Immature natural killer cell (primary cell): Measurements from ENCODE around the gene PTPMT1. TPM values are rescaled to one million over a fixed set of nuclear protein-coding genes. Genes with fewer than 3 reads are reported as not detected.

ENCODE experiments used
- DNase-seq, 3 donors: peaks; one replicate each; pipeline ENCODE4 v3.0.0; 2022; ENCODE audit warnings: mixed read lengths in 1 of 3
- H3K27ac Mint-ChIP-seq, 6 donors: one replicate each; pipeline ENCODE4 v1.8.0; 2020; ENCODE audit warnings: mixed read lengths in 6 of 6, mild to moderate bottlenecking in 5 of 6, inconsistent platforms in 4 of 6, moderate library complexity in 3 of 6
- H3K27me3 Mint-ChIP-seq, 3 donors: one replicate each; pipeline ENCODE4 v1.8.0; 2020 to 2021; ENCODE audit warnings: low read depth in 3 of 3, mild to moderate bottlenecking in 3 of 3, mixed read lengths in 3 of 3, moderate library complexity in 3 of 3, inconsistent platforms in 1 of 3
- H3K36me3 Mint-ChIP-seq, 3 donors: one replicate each; pipeline ENCODE4 v1.8.0; 2020; ENCODE audit warnings: mixed read lengths in 3 of 3, inconsistent platforms in 2 of 3, mild to moderate bottlenecking in 2 of 3
- H3K4me1 Mint-ChIP-seq, 2 donors: one replicate each; pipeline ENCODE4 v1.8.0; 2020; ENCODE audit warnings: inconsistent platforms in 2 of 2, mild to moderate bottlenecking in 2 of 2, mixed read lengths in 2 of 2, moderate library complexity in 1 of 2
- H3K4me3 Mint-ChIP-seq, 5 donors: one replicate each; pipeline ENCODE4 v1.8.0; 2020; ENCODE audit warnings: mild to moderate bottlenecking in 5 of 5, mixed read lengths in 5 of 5, inconsistent platforms in 3 of 5, moderate library complexity in 3 of 5
- H3K9me3 Mint-ChIP-seq, 6 donors: one replicate each; pipeline ENCODE4 v1.8.0; 2020; ENCODE audit warnings: mild to moderate bottlenecking in 6 of 6, mixed read lengths in 6 of 6, inconsistent platforms in 4 of 6, moderate library complexity in 3 of 6
- polyA plus RNA-seq, 3 donors: library from polyadenylated mRNA; unstranded; fragments of 300-500 nt; fragmentation: Illumina TruSeq; gene quantifications; one replicate each; pipeline ENCODE4 v1.2.3, GENCODE V29; 2021

PTPMT1 gene
- polyA plus RNA-seq, 3 donors from 2014 or later, result 62.2 to 117 (median 80.2) TPM

DNA sequence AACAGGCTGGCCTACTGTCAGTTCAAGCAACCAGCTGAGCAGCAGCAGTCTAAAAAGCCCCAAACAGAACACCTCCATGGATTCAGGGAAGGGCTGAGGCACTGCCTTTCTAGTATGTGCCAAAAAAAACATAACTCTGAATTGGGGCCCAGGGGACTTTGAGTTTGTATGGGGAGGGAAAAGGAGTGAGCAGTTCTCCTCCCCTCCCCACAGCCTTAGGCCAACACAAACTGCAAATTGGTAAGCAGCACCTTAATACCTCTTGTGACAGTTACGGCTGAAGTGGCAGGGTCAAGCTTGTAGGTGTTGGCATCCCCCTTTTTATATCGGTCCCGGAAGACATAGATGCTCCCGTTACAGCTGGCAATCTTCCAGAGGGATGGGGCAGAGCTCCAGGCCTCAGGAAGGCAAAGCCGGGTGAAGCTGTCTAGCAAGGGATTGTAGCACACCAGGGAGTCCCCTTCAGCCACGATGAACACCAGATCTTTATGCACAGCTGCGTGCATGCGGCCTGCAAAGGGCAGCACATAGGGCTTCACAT, 7.4 kb downstream of the PTPMT1 start:
- peaks cover 10 to 18% of the 10 kb centered on the region in 2 donors for H3K4me1 Mint-ChIP-seq
- H3K36me3 Mint-ChIP-seq, result peaks cover 4 to 17% (median 9%) of the 10 kb centered on the region in 3 donors
- H3K4me3 Mint-ChIP-seq, result no peak overlapping the region
- no peak for DNase-seq
- no peak overlapping the region for H3K27ac Mint-ChIP-seq
- no peaks in the 10 kb centered on the region for H3K9me3 Mint-ChIP-seq
- no peaks in the 10 kb centered on the region for H3K27me3 Mint-ChIP-seq

DNA sequence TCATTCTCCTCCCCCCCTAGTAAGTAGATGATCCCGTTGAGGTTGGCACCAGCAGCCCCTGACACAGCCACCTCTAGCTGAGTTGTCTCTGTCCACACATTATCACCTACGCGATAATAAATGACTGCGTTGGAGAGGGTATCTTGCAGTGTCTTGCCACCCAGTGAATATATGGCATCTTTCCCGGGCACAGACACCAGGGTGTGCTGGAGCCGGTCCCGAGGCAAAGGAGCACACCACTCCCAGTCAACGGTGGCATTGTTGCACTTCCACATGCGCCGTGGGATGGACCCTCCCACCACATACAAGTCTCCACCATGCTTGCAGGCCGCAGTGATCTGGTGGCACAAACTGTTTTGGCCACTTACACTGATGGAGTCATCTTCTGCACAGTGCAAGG, 7.9 kb downstream of the PTPMT1 start:
- H3K9me3 Mint-ChIP-seq, result no peaks in the 10 kb centered on the region
- peaks cover 4 to 17% (median 9%) of the 10 kb centered on the region in 3 donors for H3K36me3 Mint-ChIP-seq
- no peaks in the 10 kb centered on the region for H3K27me3 Mint-ChIP-seq
- H3K27ac Mint-ChIP-seq, result no peak overlapping the region
- DNase-seq, result no peak
- peaks cover 15 to 23% of the 10 kb centered on the region in 2 donors for H3K4me1 Mint-ChIP-seq
- H3K4me3 Mint-ChIP-seq, result no peak overlapping the region

DNA sequence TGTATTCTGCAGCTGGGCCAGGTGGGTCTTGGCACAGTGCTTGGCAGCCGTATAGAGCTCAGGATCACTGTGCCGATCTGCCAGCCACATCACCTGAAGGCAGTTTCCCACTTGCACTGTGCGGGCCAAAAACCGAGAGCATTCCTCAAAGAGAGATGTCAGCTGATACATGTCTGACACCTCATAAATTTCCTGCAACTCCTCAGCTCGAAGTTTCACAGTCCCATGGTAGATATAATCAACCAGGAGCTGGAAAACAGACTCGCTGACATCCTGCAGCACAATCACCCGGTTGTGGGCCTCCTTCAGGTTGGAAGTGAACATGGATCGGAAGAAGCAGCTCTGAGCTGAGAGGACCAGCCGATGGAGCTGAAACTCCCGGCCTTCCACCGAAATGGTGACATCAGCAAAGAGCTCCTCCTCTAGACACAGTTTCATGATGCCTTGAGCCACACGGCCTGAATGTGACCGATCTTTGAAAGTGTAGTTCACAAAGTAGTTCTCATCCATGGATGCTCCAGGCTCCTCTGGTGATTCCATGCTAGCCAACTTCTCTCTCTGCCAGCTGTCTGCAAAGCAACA, 12.2 kb downstream of the PTPMT1 start:
- Mint-ChIP-seq H3K4me3 (peak overlapping the region; percentile 98 to 100 (median 100)), H3K9me3 (no peaks in the 10 kb centered on the region), H3K27me3 (peaks cover 6 to 10% (median 7%) of the 10 kb centered on the region in 3 donors), H3K27ac (peak overlapping the region in 5 of 6 donors; percentile 53 to 100 (median 94)), H3K36me3 (peaks cover 10 to 22% (median 12%) of the 10 kb centered on the region in 3 donors), H3K4me1 (peaks cover 38 to 54% of the 10 kb centered on the region in 2 donors)
- no peak for DNase-seq

DNA sequence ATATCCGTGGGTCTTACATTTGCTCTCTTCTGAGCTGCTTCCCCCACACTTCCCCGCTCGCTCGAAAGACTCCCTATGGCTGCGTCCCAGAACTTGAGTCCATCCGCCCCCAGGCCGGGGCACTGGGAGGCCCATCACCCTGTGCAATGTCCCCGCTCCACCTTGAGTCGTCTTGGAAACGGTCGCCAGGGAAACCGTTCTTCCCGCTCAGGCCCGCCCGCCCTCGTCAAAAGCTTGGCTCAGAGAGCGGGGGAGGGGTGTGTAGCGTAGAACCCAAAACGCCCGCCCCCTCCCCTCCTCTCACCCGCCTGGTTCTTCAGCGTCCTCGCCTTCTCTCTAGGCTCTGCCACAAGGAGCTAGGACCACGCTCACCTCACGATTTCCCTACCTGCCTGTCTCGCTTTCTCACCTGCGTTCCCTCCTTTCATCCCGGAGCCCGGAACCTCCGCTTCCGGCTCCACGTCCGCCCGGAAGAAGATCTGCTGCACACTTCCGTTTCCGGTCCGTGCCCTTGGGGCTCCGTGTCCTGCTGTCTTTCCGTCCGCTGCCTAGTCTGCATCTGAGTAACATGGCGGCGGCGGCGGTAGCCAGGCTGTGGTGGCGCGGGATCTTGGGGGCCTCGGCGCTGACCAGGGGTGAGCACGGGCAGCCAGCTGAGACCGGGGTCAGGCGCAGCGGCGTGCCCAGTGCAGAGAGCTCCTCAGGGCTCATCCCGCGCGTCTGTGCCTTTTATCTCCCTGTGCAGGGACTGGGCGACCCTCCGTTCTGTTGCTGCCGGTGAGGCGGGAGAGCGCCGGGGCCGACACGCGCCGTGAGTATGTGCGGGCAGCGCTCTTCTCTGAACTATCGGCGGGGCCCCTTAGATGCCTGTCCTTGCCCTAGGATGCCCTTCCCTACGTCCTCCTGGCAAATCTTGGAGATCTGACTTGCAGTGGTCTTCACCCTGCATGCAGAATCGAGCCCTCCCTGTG, 13.4 kb downstream of the PTPMT1 start, which contains the start of the genes KBTBD4 and NDUFS3:
TSS of gene KBTBD4 (minus strand) at position 447 of the 971 bp plus-strand sequence. CDS start at position 428, 19 bp downstream.
TSS of gene NDUFS3 (plus strand) at position 551 of the 971 bp plus-strand sequence. CDS start at position 569, 18 bp downstream.
- Mint-ChIP-seq H3K36me3 (peaks cover 13 to 28% (median 14%) of the 10 kb centered on the region in 3 donors), H3K4me3 (peak within 1 kb of the TSS; percentile 98 to 100 (median 100)), H3K9me3 (no peaks in the 10 kb centered on the region), H3K4me1 (peaks cover 38 to 54% of the 10 kb centered on the region in 2 donors), H3K27me3 (peaks cover 6 to 10% (median 7%) of the 10 kb centered on the region in 3 donors), H3K27ac (peak within 1 kb of the TSS; percentile 92 to 100 (median 98))
- peak; percentile 85 to 86 (median 85) for DNase-seq

DNA sequence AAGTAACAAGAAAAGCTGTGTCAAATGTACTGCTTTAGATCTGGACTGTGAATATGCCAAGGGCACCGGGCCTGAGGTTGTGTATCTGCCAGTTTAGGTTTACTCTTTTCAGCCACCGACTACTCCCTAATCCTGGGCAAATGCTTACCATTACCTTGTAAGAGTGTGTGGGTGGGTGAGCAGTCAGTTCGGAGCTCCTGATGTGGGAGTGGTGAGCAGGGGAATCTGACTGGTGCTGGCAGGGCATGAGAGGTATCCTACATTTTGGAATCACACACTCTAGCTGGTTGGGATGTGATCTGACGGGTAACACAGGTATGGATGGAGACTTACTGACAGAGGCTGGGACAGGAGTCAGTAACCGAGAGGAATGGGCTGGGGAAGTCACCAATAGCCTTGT, 18.4 kb downstream of the PTPMT1 start:
- no peak for DNase-seq
- Mint-ChIP-seq H3K4me1 (peaks cover 18 to 31% of the 10 kb centered on the region in 2 donors), H3K9me3 (peaks cover 0 to 1% (median 0%) of the 10 kb centered on the region in 6 donors), H3K27ac (no peak overlapping the region), H3K27me3 (peaks cover 2 to 6% (median 3%) of the 10 kb centered on the region in 3 donors), H3K4me3 (no peak overlapping the region), H3K36me3 (peaks cover 16 to 32% (median 18%) of the 10 kb centered on the region in 3 donors)

DNA sequence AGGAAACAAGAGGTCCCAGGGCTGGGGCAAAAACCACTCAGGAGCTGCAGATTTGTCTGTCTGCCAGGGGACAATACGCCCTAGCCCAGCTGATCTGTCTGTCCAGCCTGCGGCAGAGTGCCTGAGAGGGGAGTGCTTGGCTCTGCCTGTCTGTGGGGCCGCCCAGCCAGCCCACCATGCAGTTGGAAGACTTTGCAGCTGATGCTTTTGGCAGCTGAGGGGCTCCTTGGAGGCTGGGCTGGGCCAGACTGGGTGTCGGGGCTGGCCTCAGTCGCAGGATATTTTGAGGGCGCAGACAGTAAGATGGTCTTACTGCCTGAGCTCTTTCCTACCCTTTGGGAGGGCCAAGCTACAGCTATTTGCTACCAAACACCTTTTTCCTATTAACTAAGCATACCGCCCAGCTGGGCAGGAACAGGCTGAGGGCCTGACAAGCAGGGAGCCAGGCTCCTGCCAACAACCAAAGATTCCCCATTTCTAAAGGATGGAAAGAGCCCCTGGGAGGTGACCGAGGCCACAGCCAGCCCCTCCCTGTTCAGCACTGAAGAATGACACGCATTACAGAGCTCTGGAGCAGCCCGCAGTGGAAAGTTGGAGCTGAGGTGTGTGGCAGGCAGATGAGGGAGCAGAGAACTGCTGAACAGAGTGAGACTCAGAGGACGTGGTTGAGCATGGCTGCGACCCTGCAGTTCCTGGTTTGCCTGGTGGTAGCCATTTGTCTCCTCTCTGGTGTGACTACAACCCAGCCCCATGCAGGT, 20.9 kb downstream of the PTPMT1 start, which contains the start of gene FAM180B:
TSS of gene FAM180B (plus strand) at position 581 of the 758 bp plus-strand sequence. CDS start at position 672, 91 bp downstream.
- Mint-ChIP-seq H3K4me3 (no peak within 1 kb of the TSS), H3K9me3 (peaks cover 0 to 1% (median 0%) of the 10 kb centered on the region in 6 donors), H3K36me3 (peaks cover 14 to 27% (median 17%) of the 10 kb centered on the region in 3 donors), H3K27ac (no peak within 1 kb of the TSS), H3K27me3 (peaks cover 0 to 1% (median 1%) of the 10 kb centered on the region in 3 donors), H3K4me1 (peaks cover 0 to 10% of the 10 kb centered on the region in 2 donors)
- no peak for DNase-seq

DNA sequence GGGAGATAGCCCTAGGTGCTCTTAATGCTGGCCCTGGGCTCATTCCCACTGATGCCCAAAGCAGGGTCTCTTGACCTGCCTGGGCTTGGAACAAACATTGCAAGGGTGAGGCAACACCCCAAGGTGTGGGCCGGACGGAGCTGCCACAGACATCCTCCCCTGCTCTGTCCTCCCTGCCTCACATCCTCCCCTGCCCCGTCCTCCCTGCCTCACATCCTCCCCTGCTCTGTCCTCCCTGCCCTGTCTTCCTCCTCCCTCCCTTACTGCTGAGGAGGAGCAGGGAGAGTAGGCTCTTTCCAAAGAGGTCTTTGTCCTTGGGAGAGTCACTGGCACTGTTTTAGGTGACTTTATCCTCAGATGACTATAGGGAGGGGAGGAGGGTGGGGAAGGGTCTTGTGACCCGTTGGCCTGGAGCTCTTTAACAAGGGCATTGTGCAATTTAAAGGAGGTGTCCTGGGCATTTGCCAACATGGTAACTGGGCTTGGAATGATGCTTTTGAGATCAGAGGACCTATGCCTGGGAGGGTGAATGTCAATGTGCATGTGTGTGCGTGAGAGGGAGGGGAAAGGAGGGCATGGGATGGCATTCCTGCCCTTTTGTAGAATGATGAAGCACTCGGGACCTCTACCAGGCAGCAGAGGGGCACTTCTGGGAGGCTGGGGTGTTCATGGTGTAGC, 21.8 kb downstream of the PTPMT1 start:
- peaks cover 14 to 22% (median 16%) of the 10 kb centered on the region in 3 donors for H3K36me3 Mint-ChIP-seq
- peaks cover 4 to 6% of the 10 kb centered on the region in 2 donors for H3K4me1 Mint-ChIP-seq
- H3K27ac Mint-ChIP-seq, result no peak overlapping the region
- H3K4me3 Mint-ChIP-seq, result no peak overlapping the region
- DNase-seq, result no peak
- peaks cover 0 to 1% (median 0%) of the 10 kb centered on the region in 6 donors for H3K9me3 Mint-ChIP-seq
- peaks cover 0 to 4% (median 4%) of the 10 kb centered on the region in 3 donors for H3K27me3 Mint-ChIP-seq

DNA sequence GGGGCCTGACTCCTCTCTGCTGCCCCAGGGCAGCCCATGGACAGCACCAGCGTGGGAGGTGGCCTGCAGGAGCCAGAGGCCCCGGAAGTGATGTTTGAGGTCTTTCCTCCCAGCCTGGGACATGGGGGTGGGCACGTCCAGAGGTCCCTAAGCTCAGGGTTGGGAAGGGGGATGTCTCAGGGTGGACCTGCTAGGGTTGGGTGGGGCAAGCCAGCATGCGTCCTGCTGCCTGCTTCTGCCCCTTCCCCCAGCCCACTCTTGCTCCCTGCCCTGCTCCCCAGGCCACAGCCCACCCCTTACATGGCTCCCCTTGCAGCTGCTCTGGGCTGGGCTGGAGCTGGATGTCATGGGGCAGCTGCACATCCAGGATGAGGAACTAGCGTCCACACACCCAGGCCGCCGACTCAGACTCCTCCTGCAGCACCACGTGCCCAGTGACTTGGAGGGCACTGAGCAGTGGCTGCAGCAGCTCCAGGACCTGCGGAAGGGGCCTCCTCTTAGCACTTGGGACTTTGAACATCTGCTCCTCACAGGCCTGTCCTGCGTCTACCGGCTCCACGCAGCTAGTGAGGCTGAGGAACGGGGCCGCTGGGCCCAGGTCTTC, 22.4 kb downstream of the PTPMT1 start:
- peaks cover 6 to 7% of the 10 kb centered on the region in 2 donors for H3K4me1 Mint-ChIP-seq
- no peak for DNase-seq
- peaks cover 0 to 1% (median 0%) of the 10 kb centered on the region in 6 donors for H3K9me3 Mint-ChIP-seq

DNA sequence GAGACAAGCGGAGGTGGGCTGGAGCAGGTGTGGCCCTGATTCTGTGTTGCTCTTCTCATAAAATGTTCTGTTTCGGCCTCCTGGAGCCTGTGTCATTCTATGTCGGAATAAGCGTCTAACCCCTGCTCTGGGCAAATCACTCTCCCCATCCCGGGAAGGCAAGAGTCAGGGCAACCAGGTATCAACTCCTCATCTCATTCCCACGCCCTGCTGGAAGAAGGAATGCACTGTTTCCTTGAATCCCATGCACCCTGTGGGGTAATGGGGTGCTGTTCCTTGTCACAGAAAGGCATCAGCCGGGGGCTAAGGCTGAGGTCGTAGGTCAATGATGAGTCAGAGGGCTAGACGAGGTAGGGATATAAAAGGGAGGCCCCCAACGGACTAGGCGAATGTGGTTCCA, 23.7 kb downstream of the PTPMT1 start:
- DNase-seq, result no peak
- peaks cover 4 to 5% (median 5%) of the 10 kb centered on the region in 3 donors for H3K36me3 Mint-ChIP-seq
- H3K27ac Mint-ChIP-seq, result no peak overlapping the region
- peaks cover 0 to 7% of the 10 kb centered on the region in 2 donors for H3K4me1 Mint-ChIP-seq
- peaks cover 5 to 10% (median 8%) of the 10 kb centered on the region in 3 donors for H3K27me3 Mint-ChIP-seq
- peaks cover 0 to 1% (median 0%) of the 10 kb centered on the region in 6 donors for H3K9me3 Mint-ChIP-seq
- no peak overlapping the region for H3K4me3 Mint-ChIP-seq

More for the DNA sequence above, 22.4 kb downstream of the PTPMT1 start:
- peaks cover 12 to 15% (median 14%) of the 10 kb centered on the region in 3 donors for H3K36me3 Mint-ChIP-seq
- H3K27me3 Mint-ChIP-seq, result peaks cover 0 to 4% (median 4%) of the 10 kb centered on the region in 3 donors
- no peak overlapping the region for H3K27ac Mint-ChIP-seq
- H3K4me3 Mint-ChIP-seq, result no peak overlapping the region

DNA sequence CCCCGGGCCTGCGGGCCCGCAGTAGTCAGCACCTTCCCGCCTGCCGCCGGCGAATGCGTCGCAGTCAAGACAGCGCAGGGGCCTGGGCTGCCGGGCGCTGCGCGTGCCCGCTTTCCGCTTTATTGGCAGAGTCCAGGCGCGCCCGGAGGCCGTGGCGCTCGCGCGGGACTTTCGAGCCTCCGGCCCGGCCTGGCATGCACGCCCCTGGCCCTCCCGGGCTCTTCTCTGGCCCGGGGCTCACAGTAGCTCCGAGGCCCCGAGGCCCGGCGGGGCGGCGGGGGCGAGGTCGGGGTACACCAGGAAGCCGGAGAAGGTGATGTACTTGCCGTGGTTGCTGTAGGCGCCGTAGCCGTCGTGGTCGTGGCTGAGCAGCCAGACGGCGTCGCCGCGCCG, 24.2 kb downstream of the PTPMT1 start:
- H3K4me3 Mint-ChIP-seq, result no peak overlapping the region
- H3K4me1 Mint-ChIP-seq, result peaks cover 0 to 7% of the 10 kb centered on the region in 2 donors

DNA sequence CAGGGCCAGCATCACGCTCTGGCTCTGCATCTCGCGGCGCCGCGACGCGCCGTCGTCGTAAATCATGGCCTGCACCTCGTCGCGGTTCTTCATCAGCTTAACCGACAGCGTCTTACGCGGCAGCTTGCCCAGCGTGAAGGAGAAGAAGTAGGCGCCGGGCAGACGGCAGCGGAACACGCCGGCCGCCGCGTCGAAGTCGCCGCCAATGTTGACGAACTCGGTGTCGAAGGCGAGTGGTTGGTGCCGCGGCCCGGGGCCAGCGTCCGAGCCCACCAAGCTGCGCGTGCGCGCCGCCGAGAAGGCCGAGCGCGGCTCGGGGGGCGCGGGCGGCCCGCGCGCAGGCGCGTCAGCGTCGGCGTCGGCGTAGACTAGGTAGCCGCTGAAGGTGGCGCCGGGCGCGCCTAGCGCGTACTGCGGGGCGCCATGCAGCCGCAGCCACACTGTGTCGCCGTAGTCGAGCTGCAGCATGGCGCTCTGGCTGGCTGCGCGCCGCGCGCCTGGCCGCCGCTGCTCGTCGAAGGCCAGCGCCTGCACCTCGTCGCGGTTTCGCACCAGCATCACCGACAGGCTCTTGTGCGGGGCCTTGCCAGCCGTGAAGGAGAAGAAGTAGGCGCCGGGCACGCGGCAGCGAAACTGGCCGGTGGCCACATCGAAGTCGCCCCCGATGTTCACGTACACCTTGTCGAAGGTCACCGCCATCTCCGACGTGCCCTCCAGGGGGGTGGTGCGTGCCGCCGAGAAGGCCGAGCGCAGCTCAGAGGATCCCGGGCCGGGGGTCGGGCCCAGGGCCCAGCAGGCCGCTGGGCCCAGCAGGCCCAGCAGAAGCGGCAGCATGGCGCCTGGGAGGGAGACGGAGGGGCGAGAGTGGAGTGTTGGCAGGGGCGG, 24.8 kb downstream of the PTPMT1 start:
- DNase-seq, result no peak
- H3K4me3 Mint-ChIP-seq, result no peak overlapping the region
- no peaks in the 10 kb centered on the region for H3K9me3 Mint-ChIP-seq
- peaks cover 0 to 7% of the 10 kb centered on the region in 2 donors for H3K4me1 Mint-ChIP-seq
- no peak overlapping the region for H3K27ac Mint-ChIP-seq
- no peaks in the 10 kb centered on the region for H3K36me3 Mint-ChIP-seq
- H3K27me3 Mint-ChIP-seq, result peaks cover 10 to 12% (median 11%) of the 10 kb centered on the region in 3 donors

More for the DNA sequence above, 24.2 kb downstream of the PTPMT1 start:
- Mint-ChIP-seq H3K9me3 (no peaks in the 10 kb centered on the region), H3K27me3 (peaks cover 8 to 10% (median 10%) of the 10 kb centered on the region in 3 donors), H3K27ac (no peak overlapping the region), H3K36me3 (peaks cover 0 to under 1% (median under 1%) of the 10 kb centered on the region in 3 donors)
- DNase-seq, result no peak
